IPS-18a (cell line): ENCODE results near the gene SNRPB.
A peak's percentile ranks its signal among the peaks of the same experiment; 100 is the strongest.

Experiments used
- H3K27ac ChIP-seq: one replicate; pipeline ENCODE4 v1.5.1; 2013; ENCODE audit warnings: low read length
- H3K27me3 ChIP-seq: one replicate; pipeline ENCODE4 v1.6.1; 2013; ENCODE audit warnings: mild to moderate bottlenecking, low read length; ENCODE audit not compliant: control insufficient read depth, insufficient read depth
- H3K36me3 ChIP-seq: one replicate; pipeline ENCODE4 v1.6.1; 2013; ENCODE audit warnings: low read depth, low read length; ENCODE audit not compliant: control insufficient read depth
- H3K4me1 ChIP-seq: one replicate; pipeline ENCODE4 v1.6.1; 2013; ENCODE audit warnings: low read depth, low read length; ENCODE audit not compliant: control insufficient read depth
- H3K4me3 ChIP-seq: one replicate; pipeline ENCODE4 v1.5.1; 2013; ENCODE audit warnings: low read length
- H3K9ac ChIP-seq: one replicate; pipeline ENCODE4 v1.6.1; 2013; ENCODE audit warnings: mild to moderate bottlenecking, low read length, moderate library complexity
- H3K9me3 ChIP-seq: one replicate; pipeline ENCODE4 v1.6.1; 2013; ENCODE audit warnings: low read depth, low read length; ENCODE audit not compliant: control insufficient read depth

Gene SNRPB

DNA sequence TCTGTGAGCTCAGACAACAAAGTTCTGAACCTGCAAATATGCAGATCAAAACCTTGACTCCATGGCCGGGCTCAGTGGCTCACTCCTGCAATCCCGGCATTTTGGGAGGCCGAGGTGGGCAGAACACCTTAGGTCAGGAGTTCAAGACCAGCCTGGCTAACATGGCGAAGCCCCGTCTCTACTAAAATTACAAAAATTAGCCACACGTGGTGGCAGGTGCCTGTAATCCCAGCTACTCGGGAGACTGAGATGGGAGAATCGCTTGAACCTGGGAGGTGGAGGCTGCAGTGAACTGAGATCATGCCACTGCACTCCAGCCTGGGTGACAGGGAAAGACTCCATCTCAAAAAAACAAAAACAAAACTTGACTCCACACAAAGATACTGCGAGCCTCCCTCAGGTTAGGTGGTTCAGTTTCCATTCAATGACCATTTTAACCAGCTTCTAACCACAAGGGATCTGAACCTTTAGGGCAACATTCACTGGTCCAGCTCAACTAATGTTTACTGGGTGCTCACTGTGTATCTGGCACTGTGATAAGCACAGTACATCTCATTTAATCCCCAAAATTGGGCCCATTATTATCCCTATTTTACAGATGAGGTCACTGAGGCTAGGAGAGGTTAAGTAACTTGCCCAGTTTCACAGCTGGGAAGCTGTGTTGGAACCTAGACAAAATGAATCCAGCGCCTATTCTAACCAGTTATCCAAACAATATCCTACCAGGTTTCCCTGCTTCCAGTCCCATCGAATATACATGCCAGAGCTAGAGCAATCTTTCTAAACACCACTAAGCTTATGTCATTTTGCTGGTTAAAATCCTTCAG is 1.8 kb downstream of the SNRPB start:
- Histone ChIP-seq H3K36me3 (peaks cover 49% of the 10 kb centered on the region), H3K4me1 (peaks cover 5% of the 10 kb centered on the region), H3K4me3 (peak overlapping the region; percentile 99), H3K27me3 (no peaks in the 10 kb centered on the region), H3K9me3 (no peaks in the 10 kb centered on the region), H3K27ac (no peak overlapping the region), H3K9ac (peak overlapping the region; percentile 99)

GRCh38 chr20:2467412-2467811 is 3.2 kb downstream of the SNRPB start:
- Histone ChIP-seq H3K27me3 (no peaks in the 10 kb centered on the region), H3K4me1 (peaks cover 5% of the 10 kb centered on the region), H3K36me3 (peaks cover 63% of the 10 kb centered on the region), H3K27ac (no peak overlapping the region), H3K9ac (no peak overlapping the region), H3K9me3 (no peaks in the 10 kb centered on the region), H3K4me3 (no peak overlapping the region)

DNA sequence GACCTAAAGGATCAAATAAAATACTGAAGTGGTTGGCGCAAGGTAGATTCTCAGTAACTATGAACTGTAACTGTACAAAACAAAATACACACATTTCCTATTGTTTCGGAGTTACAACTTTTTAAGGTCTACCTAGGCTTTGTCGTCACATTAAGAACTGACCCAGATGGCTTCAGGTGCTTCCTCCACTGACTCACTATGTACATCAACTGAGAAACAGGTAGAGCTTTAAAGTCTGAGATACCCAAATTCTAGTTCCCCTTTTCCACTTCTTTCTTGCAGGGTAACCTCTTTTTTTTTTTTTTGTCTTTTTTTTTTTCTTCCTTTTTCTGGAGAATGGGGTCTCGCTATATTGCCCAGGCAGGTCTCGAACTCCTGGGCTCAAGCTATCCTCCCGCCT is 5.5 kb downstream of the SNRPB start:
- H3K4me1 ChIP-seq, result peaks cover 5% of the 10 kb centered on the region
- no peak overlapping the region for H3K4me3 ChIP-seq
- H3K27ac ChIP-seq, result no peak overlapping the region
- H3K36me3 ChIP-seq, result peaks cover 86% of the 10 kb centered on the region
- no peaks in the 10 kb centered on the region for H3K9me3 ChIP-seq
- H3K9ac ChIP-seq, result no peak overlapping the region
- no peaks in the 10 kb centered on the region for H3K27me3 ChIP-seq

- no peak overlapping the region for H3K9ac ChIP-seq
- no peaks in the 10 kb centered on the region for H3K9me3 ChIP-seq
- no peak overlapping the region for H3K27ac ChIP-seq
- peaks cover under 1% of the 10 kb centered on the region for H3K4me1 ChIP-seq
- no peaks in the 10 kb centered on the region for H3K27me3 ChIP-seq
- no peak overlapping the region for H3K4me3 ChIP-seq
- peaks cover 93% of the 10 kb centered on the region for H3K36me3 ChIP-seq
Observed at GRCh38 chr20:2463616-2464365, 6.8 kb downstream of the SNRPB start.

GRCh38 chr20:2462484-2462883 is 8.1 kb downstream of the SNRPB start:
- no peaks in the 10 kb centered on the region for H3K9me3 ChIP-seq
- H3K9ac ChIP-seq, result no peak overlapping the region
- H3K27me3 ChIP-seq, result no peaks in the 10 kb centered on the region
- peaks cover 85% of the 10 kb centered on the region for H3K36me3 ChIP-seq
- H3K4me1 ChIP-seq, result no peaks in the 10 kb centered on the region
- no peak overlapping the region for H3K27ac ChIP-seq
- no peak overlapping the region for H3K4me3 ChIP-seq

DNA sequence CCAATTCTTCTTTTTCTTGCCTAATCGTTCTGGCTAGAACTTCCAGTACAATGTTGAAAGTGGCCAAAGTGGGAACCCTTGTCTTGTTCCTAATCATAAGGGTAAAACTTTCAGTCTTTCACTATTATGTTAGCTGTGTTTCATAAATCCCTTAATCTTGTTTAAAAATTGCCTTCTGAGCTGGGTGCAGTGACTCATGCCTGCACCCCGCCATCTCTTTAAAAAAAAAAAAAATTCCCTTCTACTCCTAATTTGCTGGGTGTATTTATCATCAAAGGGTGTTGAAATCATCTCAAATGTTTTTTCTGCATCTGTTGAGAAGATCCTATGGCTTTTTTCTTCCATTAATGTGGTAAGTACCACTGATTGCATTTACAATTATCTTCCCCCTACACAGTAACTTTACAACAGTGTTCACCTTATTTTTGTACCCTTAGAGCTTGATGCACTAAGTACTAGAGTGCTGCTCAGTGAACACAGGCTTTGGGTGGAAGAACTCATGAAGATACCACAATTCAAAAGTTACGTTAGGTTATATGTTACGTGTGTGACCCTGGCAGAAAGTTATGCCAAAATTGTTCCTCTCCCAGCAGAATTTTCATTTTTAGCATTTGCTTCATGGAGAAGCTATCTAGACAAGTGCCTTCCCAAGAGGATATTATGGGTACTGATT is 9.7 kb downstream of the SNRPB start:
- H3K36me3 ChIP-seq, result peaks cover 69% of the 10 kb centered on the region
- H3K9me3 ChIP-seq, result no peaks in the 10 kb centered on the region
- no peak overlapping the region for H3K4me3 ChIP-seq
- no peaks in the 10 kb centered on the region for H3K27me3 ChIP-seq
- H3K4me1 ChIP-seq, result no peaks in the 10 kb centered on the region
- H3K27ac ChIP-seq, result no peak overlapping the region
- no peak overlapping the region for H3K9ac ChIP-seq

DNA sequence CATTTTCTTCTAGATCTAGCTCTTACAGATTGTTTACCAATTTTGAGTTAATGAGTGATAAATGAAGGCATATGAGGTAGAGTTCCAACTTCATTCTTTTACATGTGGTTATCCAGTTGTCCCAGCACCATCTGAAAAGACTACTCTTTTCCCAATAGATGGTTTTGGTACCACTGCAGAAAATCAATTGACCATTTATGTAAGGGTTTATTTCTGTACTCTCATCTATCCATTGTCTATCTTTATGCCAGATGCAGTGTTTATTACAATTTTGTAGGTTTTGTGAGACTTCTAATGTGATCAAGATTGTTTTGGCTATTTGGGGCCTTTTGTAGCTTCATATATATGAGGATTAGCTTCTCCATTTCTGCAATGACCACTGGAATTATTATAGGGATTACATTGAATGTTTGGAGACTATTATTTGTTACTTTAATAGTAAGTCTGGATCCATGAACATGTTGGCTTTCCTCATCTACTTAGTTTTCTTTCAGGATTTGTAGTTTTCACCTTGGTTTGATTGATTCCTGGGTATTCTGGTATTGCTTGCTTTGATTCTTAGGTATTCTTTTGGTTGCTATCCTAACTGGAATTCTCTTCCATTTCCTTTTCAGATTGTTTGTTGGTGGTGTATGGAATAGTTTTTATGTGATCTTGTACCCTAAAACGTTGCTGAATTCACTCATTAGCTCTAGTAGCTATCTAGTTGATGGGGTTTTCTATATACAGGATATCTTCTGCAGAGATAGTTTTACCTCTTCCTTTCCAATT is 10.4 kb downstream of the SNRPB start:
- Histone ChIP-seq H3K9ac (no peak overlapping the region), H3K36me3 (peaks cover 62% of the 10 kb centered on the region), H3K9me3 (no peaks in the 10 kb centered on the region), H3K4me1 (no peaks in the 10 kb centered on the region), H3K4me3 (no peak overlapping the region), H3K27ac (no peak overlapping the region), H3K27me3 (no peaks in the 10 kb centered on the region)

DNA sequence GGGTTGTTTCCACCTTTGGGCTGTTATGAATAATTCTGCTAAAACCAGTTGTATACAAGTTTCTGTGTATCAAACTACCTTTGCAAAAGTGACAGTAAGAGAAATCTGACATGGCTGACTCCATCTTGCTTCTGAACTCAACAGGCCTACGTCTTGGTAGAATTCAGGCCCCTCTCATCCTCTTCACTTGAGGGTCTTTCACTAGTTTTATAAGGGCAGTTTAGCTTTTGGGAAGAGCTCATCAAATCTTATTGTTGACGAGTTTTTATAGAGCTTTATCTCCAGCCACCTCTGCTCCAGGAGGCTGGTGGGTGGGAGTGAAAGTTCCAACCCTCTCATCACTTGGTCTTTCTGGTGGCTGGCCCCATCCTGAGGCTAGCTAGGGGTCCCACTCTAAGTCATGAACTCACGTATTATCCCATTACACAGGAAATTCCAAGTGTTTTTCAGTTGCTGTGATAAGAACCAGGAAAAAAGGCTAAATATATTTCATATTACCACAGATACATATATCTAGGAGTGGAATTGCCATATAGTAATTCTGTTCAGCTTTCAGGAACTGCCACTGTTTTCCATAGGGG is 11.6 kb downstream of the SNRPB start:
- peaks cover 51% of the 10 kb centered on the region for H3K36me3 ChIP-seq

GRCh38 chr20:2455771-2456497 is 14.7 kb downstream of the SNRPB start:
- Histone ChIP-seq H3K27me3 (no peaks in the 10 kb centered on the region), H3K4me1 (no peaks in the 10 kb centered on the region), H3K36me3 (peaks cover 20% of the 10 kb centered on the region), H3K4me3 (no peak overlapping the region), H3K9me3 (no peaks in the 10 kb centered on the region), H3K9ac (no peak overlapping the region), H3K27ac (no peak overlapping the region)

More for the DNA sequence above, 11.6 kb downstream of the SNRPB start:
- Histone ChIP-seq H3K4me3 (no peak overlapping the region), H3K9me3 (no peaks in the 10 kb centered on the region), H3K27ac (no peak overlapping the region), H3K9ac (no peak overlapping the region), H3K27me3 (no peaks in the 10 kb centered on the region), H3K4me1 (no peaks in the 10 kb centered on the region)

- H3K4me1 ChIP-seq, result no peaks in the 10 kb centered on the region
Observed at GRCh38 chr20:2453792-2454191, 16.8 kb downstream of the SNRPB start.

More at GRCh38 chr20:2453792-2454191, 16.8 kb downstream of the SNRPB start:
- Histone ChIP-seq H3K4me3 (no peak overlapping the region), H3K9ac (no peak overlapping the region), H3K27me3 (no peaks in the 10 kb centered on the region), H3K9me3 (no peaks in the 10 kb centered on the region), H3K36me3 (no peaks in the 10 kb centered on the region), H3K27ac (no peak overlapping the region)
